ENCODE measurements around the gene STYX. TPM values are rescaled to one million over a fixed set of nuclear protein-coding genes. Genes with fewer than 3 reads are reported as not detected.

STYX gene
- total and polyA plus RNA-seq, 10 of the 15 experiments (the other 5 are each of a cell fraction or from before 2014, with no cell fraction given), result 5.0 to 15.3 (median 9.5) TPM

- Histone ChIP-seq H3K9me3 (replicated peaks; ENCODE audit: control insufficient read depth, insufficient read depth, low read length) (no peaks in the 10 kb centered on the region; the same call in 2 of the 3 replicates), H2AFZ (ENCODE audit: control insufficient read depth, low read depth, low read length) (no peak overlapping the region), H3K4me1 (ENCODE audit: control insufficient read depth, insufficient read depth, low read length) (no peaks in the 10 kb centered on the region), H3K9ac (ENCODE audit: control insufficient read depth, insufficient read depth, low read length) (no peak overlapping the region), H3K36me3 (ENCODE audit: control insufficient read depth in 2 of 2, insufficient read depth in 2 of 2, low read length in 1 of 2) (no peaks in the 10 kb centered on the region; a peak in 1 of 4 replicates), H3K4me2 (ENCODE audit: control insufficient read depth, insufficient read depth) (no peak overlapping the region), H3K27me3 (replicated peaks in 1 of 2; ENCODE audit: control insufficient read depth in 2 of 2, insufficient read depth in 2 of 2, low read length in 1 of 2) (no peaks in the 10 kb centered on the region), H3K79me2 (ENCODE audit: control insufficient read depth, insufficient read depth, low read length) (peaks cover 25% of the 10 kb centered on the region), H3K4me3 (no peak overlapping the region), H4K20me1 (ENCODE audit: control insufficient read depth, insufficient read depth) (no peaks in the 10 kb centered on the region), H3K27ac (ENCODE audit: control insufficient read depth, insufficient read depth) (no peak overlapping the region)
- no TSS peak for BruUV-seq (replicated peaks)
- ChIA-PET CTCF (no interaction called here), SMC1A (ENCODE audit: uncharacterized antibody, unreplicated experiment) (no interaction called here), RAD21 (ENCODE audit: unreplicated experiment) (no interaction called here), POLR2A (interaction anchor here (0.6 kb wide), 2 partner anchors 37 to 182 kb away, joined by 3 read pairs; partner anchors contain the start of gene TXNDC16)
- FAIRE-seq (no peak), DNase-seq (ENCODE audit: low read depth, low spot score) (no peak), ATAC-seq (no peak)
- 98% methylated on average over 9 of the region's 9 CpGs for WGBS (ENCODE audit: insufficient coverage, insufficient replicate concordance, low lambda C conversion rate, missing lambda C conversion rate)
- intact Hi-C loops (cut with micrococcal nuclease; ENCODE audit: unreplicated experiment), result no loop called here
- TF ChIP-seq CBX5 (IDR thresholded peaks at IDR 0.05; ENCODE audit: low read depth) (no peak), ATF3 (IDR thresholded peaks at IDR 0.05; ENCODE audit: borderline replicate concordance, extremely low read depth, low read depth, low read length) (no peak), CREB1 (IDR thresholded peaks at IDR 0.05; ENCODE audit: low read depth) (no peak), MAX (IDR thresholded peaks at IDR 0.05; ENCODE audit: low read depth, low read length) (no peak), FOXM1 (IDR thresholded peaks at IDR 0.05; ENCODE audit: low read depth, low read length) (no peak), ATF2 (IDR thresholded peaks at IDR 0.05; ENCODE audit: low read length) (no peak), IRF3 (IDR thresholded peaks at IDR 0.05) (no peak), RB1 (IDR thresholded peaks at IDR 0.05; ENCODE audit: borderline replicate concordance) (no peak), CREM (IDR thresholded peaks at IDR 0.05; ENCODE audit: low read depth) (no peak), SRF (IDR thresholded peaks at IDR 0.05; ENCODE audit: low read depth in 2 of 2, low read length in 2 of 2) (no peak), RUNX3 (IDR thresholded peaks at IDR 0.05; ENCODE audit: low read length) (no peak)
- TF ChIP-seq, protein P1, sequence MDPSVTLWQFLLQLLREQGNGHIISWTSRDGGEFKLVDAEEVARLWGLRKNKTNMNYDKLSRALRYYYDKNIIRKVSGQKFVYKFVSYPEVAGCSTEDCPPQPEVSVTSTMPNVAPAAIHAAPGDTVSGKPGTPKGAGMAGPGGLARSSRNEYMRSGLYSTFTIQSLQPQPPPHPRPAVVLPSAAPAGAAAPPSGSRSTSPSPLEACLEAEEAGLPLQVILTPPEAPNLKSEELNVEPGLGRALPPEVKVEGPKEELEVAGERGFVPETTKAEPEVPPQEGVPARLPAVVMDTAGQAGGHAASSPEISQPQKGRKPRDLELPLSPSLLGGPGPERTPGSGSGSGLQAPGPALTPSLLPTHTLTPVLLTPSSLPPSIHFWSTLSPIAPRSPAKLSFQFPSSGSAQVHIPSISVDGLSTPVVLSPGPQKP (IDR thresholded peaks at IDR 0.05; ENCODE audit: low read depth, low read length), result no peak
- in situ Hi-C loops (cut with MboI), result no loop called here
These were observed 3.9 kb downstream of the STYX start for GRCh38 chr14:52733824-52734223.

Data from GM12878 (cell line).